ENCODE measurements around the gene ARHGEF4.

DNA sequence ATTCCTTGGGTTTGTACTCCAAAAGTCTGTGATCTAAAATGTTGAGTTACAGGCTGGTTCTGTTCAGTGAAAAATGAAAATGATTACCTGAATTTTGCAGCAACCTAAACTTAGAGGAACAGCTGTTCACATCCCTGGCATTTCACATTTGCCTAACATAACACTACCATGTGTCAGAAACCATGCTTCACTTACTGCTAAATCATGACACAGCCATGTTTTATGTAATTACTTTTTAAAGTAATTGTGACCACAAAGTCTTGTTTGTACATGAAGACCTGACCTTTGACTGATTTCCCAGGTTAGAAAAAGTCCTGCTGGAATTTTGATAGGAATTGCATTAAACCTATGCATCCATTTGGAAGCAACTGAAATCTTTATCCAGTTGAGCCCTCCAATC lies 177.4 kb downstream of the ARHGEF4 start:
- TF ChIP-seq, protein P1, sequence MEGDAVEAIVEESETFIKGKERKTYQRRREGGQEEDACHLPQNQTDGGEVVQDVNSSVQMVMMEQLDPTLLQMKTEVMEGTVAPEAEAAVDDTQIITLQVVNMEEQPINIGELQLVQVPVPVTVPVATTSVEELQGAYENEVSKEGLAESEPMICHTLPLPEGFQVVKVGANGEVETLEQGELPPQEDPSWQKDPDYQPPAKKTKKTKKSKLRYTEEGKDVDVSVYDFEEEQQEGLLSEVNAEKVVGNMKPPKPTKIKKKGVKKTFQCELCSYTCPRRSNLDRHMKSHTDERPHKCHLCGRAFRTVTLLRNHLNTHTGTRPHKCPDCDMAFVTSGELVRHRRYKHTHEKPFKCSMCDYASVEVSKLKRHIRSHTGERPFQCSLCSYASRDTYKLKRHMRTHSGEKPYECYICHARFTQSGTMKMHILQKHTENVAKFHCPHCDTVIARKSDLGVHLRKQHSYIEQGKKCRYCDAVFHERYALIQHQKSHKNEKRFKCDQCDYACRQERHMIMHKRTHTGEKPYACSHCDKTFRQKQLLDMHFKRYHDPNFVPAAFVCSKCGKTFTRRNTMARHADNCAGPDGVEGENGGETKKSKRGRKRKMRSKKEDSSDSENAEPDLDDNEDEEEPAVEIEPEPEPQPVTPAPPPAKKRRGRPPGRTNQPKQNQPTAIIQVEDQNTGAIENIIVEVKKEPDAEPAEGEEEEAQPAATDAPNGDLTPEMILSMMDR (IDR thresholded peaks at IDR 0.05; ENCODE audit: low read length), result no peak
- no peak for TF ChIP-seq EZH2 (optimal IDR thresholded peaks at IDR 0.05; ENCODE audit: low read depth, low read length)
- no peak for TF ChIP-seq EZH2phosphoT487 (IDR thresholded peaks at IDR 0.05; ENCODE audit: low read length)
